K562 (cell line): ENCODE results near the gene DGKZ. TPM values are rescaled to one million over a fixed set of nuclear protein-coding genes. Genes with fewer than 3 reads are reported as not detected.

Source experiments
- ATF1 ChIP-seq, 2 experiments: fragments of 450-650 bp in 1 of 2; IDR thresholded peaks; 2 replicates each; pipeline ENCODE4 v1.6.1; 2016; ENCODE audit warnings: missing compliant biosample characterization in 1 of 2, missing genetic modification characterization in 1 of 2
- ATF7 ChIP-seq: fragments of 450-650 bp; IDR thresholded peaks from 2 replicates; pipeline ENCODE4 v1.7.1; 2014; ENCODE audit warnings: mild to moderate bottlenecking, moderate library complexity
- CCNT2 ChIP-seq: IDR thresholded peaks from 2 replicates; pipeline ENCODE4 v1.6.1; 2011; ENCODE audit warnings: borderline replicate concordance, low read depth, mild to moderate bottlenecking, moderate library complexity, mixed read lengths, low read length; ENCODE audit not compliant: insufficient read length; ENCODE audit errors: extremely low read depth
- CREB1 ChIP-seq, 2 experiments: sonication (generic) in 1 of 2; formaldehyde crosslinking in 1 of 2; IDR thresholded peaks; 2 replicates each; pipeline versions ENCODE4 v1.6.1 to v1.8.0; 2012 to 2022; ENCODE audit warnings: inconsistent platforms in 1 of 2, mild to moderate bottlenecking in 1 of 2, missing genetic modification reagents in 1 of 2, moderate library complexity in 1 of 2
- CREM ChIP-seq: IDR thresholded peaks from 2 replicates; pipeline ENCODE4 v1.6.1; 2014; ENCODE audit warnings: antibody characterized with exemption, low read depth
- CTCF ChIP-seq, 3 experiments: IDR thresholded peaks in 2 of 3; conservative IDR thresholded peaks in 1 of 3; 2 replicates each; pipeline ENCODE4 v1.5.1; 2011 to 2012; ENCODE audit warnings: low read length in 3 of 3, mild to moderate bottlenecking in 3 of 3, control low read depth in 2 of 3, improper control_type of control experiment in 1 of 3, inconsistent platforms in 1 of 3, low read depth in 1 of 3, mixed read lengths in 1 of 3, moderate library complexity in 1 of 3; ENCODE audit not compliant: insufficient read depth in 2 of 3
- DMBX1 ChIP-seq: fragments of 250-450 bp; sonication (Bioruptor Pico); IDR thresholded peaks from 2 replicates; pipeline ENCODE4 v1.8.0; 2022; ENCODE audit warnings: inconsistent platforms, mild to moderate bottlenecking, moderate library complexity, borderline replicate concordance
- HDAC1 ChIP-seq, 2 experiments: fragments of 450-650 bp; IDR thresholded peaks; 2 replicates each; pipeline ENCODE4 v1.6.1; 2016 to 2017; ENCODE audit warnings: inconsistent platforms in 1 of 2, mild to moderate bottlenecking in 1 of 2, moderate library complexity in 1 of 2
- L3MBTL2 ChIP-seq: fragments of 450-650 bp; IDR thresholded peaks from 2 replicates; pipeline ENCODE4 v1.6.1; 2016; ENCODE audit warnings: mild to moderate bottlenecking, moderate library complexity
- MAZ ChIP-seq, 2 experiments: fragments of 450-650 bp in 1 of 2; sonication (generic) in 1 of 2; formaldehyde crosslinking; IDR thresholded peaks in 1 of 2; conservative IDR thresholded peaks in 1 of 2; 2 replicates each; pipeline versions ENCODE4 v1.4.0 to v1.5.0; 2020; ENCODE audit warnings: mild to moderate bottlenecking in 1 of 2, missing genetic modification reagents in 1 of 2
- MTA3 ChIP-seq: fragments of 450-650 bp; formaldehyde crosslinking; IDR thresholded peaks from 2 replicates; pipeline ENCODE4 v1.6.1; 2017; ENCODE audit warnings: mild to moderate bottlenecking, borderline replicate concordance
- MYC ChIP-seq, 2 experiments: fragments of 250-450 bp in 1 of 2; sonication (Bioruptor Pico) in 1 of 2; IDR thresholded peaks; 2 replicates each; pipeline versions ENCODE4 v1.5.1 to v1.6.1; 2012 to 2021; ENCODE audit warnings: low read depth in 2 of 2, borderline replicate concordance in 1 of 2, improper control_type of control experiment in 1 of 2, low read length in 1 of 2, mild to moderate bottlenecking in 1 of 2, moderate library complexity in 1 of 2
- POLR2B ChIP-seq: fragments of 450-650 bp; IDR thresholded peaks from 2 replicates; pipeline ENCODE4 v1.6.1; 2018; ENCODE audit warnings: low read depth; ENCODE audit not compliant: partially characterized antibody
- RAD21 ChIP-seq, 2 experiments: fragments of 250-450 bp in 1 of 2; fragments of 450-650 bp in 1 of 2; sonication (Bioruptor Pico) in 1 of 2; formaldehyde crosslinking in 1 of 2; IDR thresholded peaks in 1 of 2; conservative IDR thresholded peaks in 1 of 2; 2 replicates each; pipeline versions ENCODE4 v1.4.0 to v1.8.0; 2020 to 2022; ENCODE audit warnings: mild to moderate bottlenecking in 2 of 2, moderate library complexity in 1 of 2
- RB1 ChIP-seq: fragments of 450-650 bp; IDR thresholded peaks from 2 replicates; pipeline ENCODE4 v1.6.1; 2017; ENCODE audit warnings: low read depth, mild to moderate bottlenecking
- SIN3B ChIP-seq: fragments of 450-650 bp; IDR thresholded peaks from 2 replicates; pipeline ENCODE4 v1.6.1; 2017; ENCODE audit warnings: low read depth, mild to moderate bottlenecking, moderate library complexity
- SRSF7 ChIP-seq: fragments of 200-400 bp; formaldehyde crosslinking; optimal IDR thresholded peaks from 2 replicates; pipeline ENCODE3; 2017; ENCODE audit warnings: mild to moderate bottlenecking, low read depth, low read length
- ZNF263 ChIP-seq: sonication (generic); formaldehyde crosslinking; IDR thresholded peaks from 2 replicates; pipeline ENCODE4 v1.8.0; 2022; ENCODE audit warnings: mild to moderate bottlenecking, missing genetic modification reagents, borderline replicate concordance
- polyA plus RNA-seq, 8 experiments: library from polyadenylated mRNA; depleted of rRNA in 4 of 8; stranded (reverse) in 5 of 8; unstranded in 3 of 8; fragments of >200 nt; fragmentation: Nextera tagmentation in 2 of 8; fragmentation: Illumina TruSeq in 1 of 8; extraction: Ambion mirVana in 2 of 8; extraction: Trizol in 1 of 8; gene quantifications; 2 replicates each; pipeline versions ENCODE4 v1.2.1 to v1.2.3, GENCODE V29; 2011 to 2014; ENCODE audit warnings: inconsistent platforms in 1 of 8, missing spikeins in 1 of 8
- total RNA-seq, 7 experiments: library from RNA; depleted of rRNA in 6 of 7; stranded (reverse); fragments of >200 nt in 6 of 7; fragmentation: Illumina TruSeq in 2 of 7; extraction: Trizol in 2 of 7; gene quantifications; 2 replicates each; pipeline versions ENCODE4 v1.2.1 to v1.2.3, GENCODE V29; 2011 to 2021; ENCODE audit warnings: low replicate concordance in 1 of 7
- TF ChIP-seq, protein P1 (sequence below): fragments of 200-800 bp; sonication (Bioruptor generic); IDR thresholded peaks from 2 replicates; pipeline ENCODE4 v1.6.1; 2017; ENCODE audit warnings: missing genetic modification characterization, missing compliant biosample characterization
- TF ChIP-seq, protein P2 (sequence below): fragments of 250-450 bp; sonication (Bioruptor Pico); IDR thresholded peaks from 2 replicates; pipeline ENCODE4 v1.8.0; 2021; ENCODE audit warnings: mild to moderate bottlenecking, moderate library complexity

Gene DGKZ
- total and polyA plus RNA-seq, 9 of the 15 experiments (the other 6 are each of a cell fraction or from before 2014, with no cell fraction given): 0.51 to 100 (median 44.2) TPM

GRCh38 chr11:46391578-46392420 lies 44.5 kb downstream of the DGKZ start, which contains the start of gene CHRM4 (continued):
- TF ChIP-seq, protein P1, sequence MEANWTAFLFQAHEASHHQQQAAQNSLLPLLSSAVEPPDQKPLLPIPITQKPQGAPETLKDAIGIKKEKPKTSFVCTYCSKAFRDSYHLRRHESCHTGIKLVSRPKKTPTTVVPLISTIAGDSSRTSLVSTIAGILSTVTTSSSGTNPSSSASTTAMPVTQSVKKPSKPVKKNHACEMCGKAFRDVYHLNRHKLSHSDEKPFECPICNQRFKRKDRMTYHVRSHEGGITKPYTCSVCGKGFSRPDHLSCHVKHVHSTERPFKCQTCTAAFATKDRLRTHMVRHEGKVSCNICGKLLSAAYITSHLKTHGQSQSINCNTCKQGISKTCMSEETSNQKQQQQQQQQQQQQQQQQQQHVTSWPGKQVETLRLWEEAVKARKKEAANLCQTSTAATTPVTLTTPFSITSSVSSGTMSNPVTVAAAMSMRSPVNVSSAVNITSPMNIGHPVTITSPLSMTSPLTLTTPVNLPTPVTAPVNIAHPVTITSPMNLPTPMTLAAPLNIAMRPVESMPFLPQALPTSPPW (CRISPR knock-in tag): peak; percentile 47
- TF ChIP-seq SIN3B (peak; percentile 61), MAZ (CRISPR knock-in tag; conservative IDR thresholded peaks at IDR 0.05 in 1 of 2, IDR thresholded peaks at IDR 0.05 in 1 of 2) (peak in 1 of 2 experiments; percentile 69; a peak in 2 of 4 replicates), ZNF263 (peak; percentile 2; the same call in 1 of the 2 replicates), ATF7 (peak; percentile 67), MTA3 (peak; percentile 46; the same call in 1 of the 2 replicates), CREB1 (IDR thresholded peaks at IDR 0.05) (peak; percentile 55; the same call in 1 of the 2 replicates), CREB1 (CRISPR knock-in tag; IDR thresholded peaks at IDR 0.05) (no peak; the same call in none of the 2 replicates), CCNT2 (peak; percentile 10), RAD21 (CRISPR knock-in tag; conservative IDR thresholded peaks at IDR 0.05 in 1 of 2, IDR thresholded peaks at IDR 0.05 in 1 of 2) (peak; percentile 18 to 52; a peak in 2 of 4 replicates), SRSF7 (no peak), POLR2B (no peak), RB1 (peak; percentile 79), DMBX1 (CRISPR knock-in tag) (0 out of 2 replicates have a peak, but pooled peaks have one; percentile 13), L3MBTL2 (peak; percentile 84), HDAC1 (IDR thresholded peaks at IDR 0.05) (0 out of 4 replicates have a peak, but pooled peaks of 1 of the 2 experiments have one; percentile 32), ATF1 (CRISPR knock-in tag; IDR thresholded peaks at IDR 0.05) (no peak), ATF1 (tag; IDR thresholded peaks at IDR 0.05) (peak; percentile 66; the same call in 1 of the 2 replicates), CREM (peak; percentile 33), CTCF (IDR thresholded peaks at IDR 0.05 in 2 of 3, conservative IDR thresholded peaks at IDR 0.05 in 1 of 3; ENCODE audit: insufficient read depth in 2 of 3, low read depth in 1 of 3, low read length in 3 of 3) (peak; percentile 49 to 73 (median 62)), MYC (IDR thresholded peaks at IDR 0.05; ENCODE audit: low read depth, low read length) (peak; percentile 14; the same call in 1 of the 2 replicates), MYC (CRISPR knock-in tag; IDR thresholded peaks at IDR 0.05; ENCODE audit: borderline replicate concordance, low read depth) (no peak)
- TF ChIP-seq, protein P2, sequence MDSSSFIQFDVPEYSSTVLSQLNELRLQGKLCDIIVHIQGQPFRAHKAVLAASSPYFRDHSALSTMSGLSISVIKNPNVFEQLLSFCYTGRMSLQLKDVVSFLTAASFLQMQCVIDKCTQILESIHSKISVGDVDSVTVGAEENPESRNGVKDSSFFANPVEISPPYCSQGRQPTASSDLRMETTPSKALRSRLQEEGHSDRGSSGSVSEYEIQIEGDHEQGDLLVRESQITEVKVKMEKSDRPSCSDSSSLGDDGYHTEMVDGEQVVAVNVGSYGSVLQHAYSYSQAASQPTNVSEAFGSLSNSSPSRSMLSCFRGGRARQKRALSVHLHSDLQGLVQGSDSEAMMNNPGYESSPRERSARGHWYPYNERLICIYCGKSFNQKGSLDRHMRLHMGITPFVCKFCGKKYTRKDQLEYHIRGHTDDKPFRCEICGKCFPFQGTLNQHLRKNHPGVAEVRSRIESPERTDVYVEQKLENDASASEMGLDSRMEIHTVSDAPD (CRISPR knock-in tag): no peak
